Osteocyte (in vitro differentiated cells): ENCODE results near the gene WNT10A. TPM values are rescaled to one million over a fixed set of nuclear protein-coding genes. Genes with fewer than 3 reads are reported as not detected.
A peak's percentile ranks its signal among the peaks of the same experiment; 100 is the strongest.

Experiments
- DNase-seq: peaks from one replicate; pipeline ENCODE4 v3.0.0; 2021; ENCODE audit warnings: mixed read lengths; ENCODE audit not compliant: unreplicated experiment; ENCODE audit errors: extremely low spot score
- H3K27ac Mint-ChIP-seq: one replicate; pipeline ENCODE4 v1.8.0; 2021; ENCODE audit warnings: mild to moderate bottlenecking, mixed read lengths; ENCODE audit not compliant: unreplicated experiment
- H3K27me3 Mint-ChIP-seq: one replicate; pipeline ENCODE4 v1.8.0; 2021; ENCODE audit warnings: mixed read lengths; ENCODE audit not compliant: unreplicated experiment
- H3K36me3 Mint-ChIP-seq: one replicate; pipeline ENCODE4 v1.8.0; 2021; ENCODE audit warnings: mixed read lengths; ENCODE audit not compliant: unreplicated experiment
- H3K4me1 Mint-ChIP-seq: one replicate; pipeline ENCODE4 v1.8.0; 2021; ENCODE audit warnings: mixed read lengths; ENCODE audit not compliant: unreplicated experiment
- H3K4me3 Mint-ChIP-seq: one replicate; pipeline ENCODE4 v1.8.0; 2021; ENCODE audit warnings: mild to moderate bottlenecking, moderate library complexity, mixed read lengths; ENCODE audit not compliant: unreplicated experiment
- H3K9me3 Mint-ChIP-seq: one replicate; pipeline ENCODE4 v1.8.0; 2021; ENCODE audit warnings: mixed read lengths; ENCODE audit not compliant: unreplicated experiment
- CTCF ChIP-seq: fragments of 200-600 bp; sonication (generic); IDR thresholded peaks from 2 replicates; pipeline ENCODE4 v1.5.0; 2021; ENCODE audit warnings: antibody characterized with exemption, mild to moderate bottlenecking, moderate library complexity
- total RNA-seq: library from RNA; stranded (reverse); gene quantifications from 2 replicates; pipeline ENCODE4 v1.2.1, GENCODE V29; 2021

Gene WNT10A
- total RNA-seq, 1 donor from 2014 or later, result not detected

GRCh38 chr2:218902427-218902826 lies 21.8 kb downstream of the WNT10A start:
- Mint-ChIP-seq H3K9me3 (no peaks in the 10 kb centered on the region), H3K4me1 (peaks cover 10% of the 10 kb centered on the region), H3K27ac (no peak overlapping the region)

GRCh38 chr2:218904176-218904575 lies 23.5 kb downstream of the WNT10A start:
- no peak for DNase-seq
- TF ChIP-seq CTCF, result no peak
- Mint-ChIP-seq H3K9me3 (no peaks in the 10 kb centered on the region), H3K27ac (no peak overlapping the region), H3K4me3 (no peak overlapping the region), H3K36me3 (no peaks in the 10 kb centered on the region), H3K27me3 (peaks cover 57% of the 10 kb centered on the region), H3K4me1 (peaks cover 1% of the 10 kb centered on the region)

More at GRCh38 chr2:218902427-218902826, 21.8 kb downstream of the WNT10A start:
- Mint-ChIP-seq H3K4me3 (no peak overlapping the region), H3K27me3 (peaks cover 70% of the 10 kb centered on the region), H3K36me3 (no peaks in the 10 kb centered on the region)
- DNase-seq, result peak; percentile 42
- no peak for TF ChIP-seq CTCF

GRCh38 chr2:218908721-218909619 lies 28.3 kb downstream of the WNT10A start:
- H3K27me3 Mint-ChIP-seq, result peaks cover 40% of the 10 kb centered on the region
- H3K4me1 Mint-ChIP-seq, result peaks cover 8% of the 10 kb centered on the region
- DNase-seq, result peak; percentile 93
- no peaks in the 10 kb centered on the region for H3K36me3 Mint-ChIP-seq
- no peaks in the 10 kb centered on the region for H3K9me3 Mint-ChIP-seq
- H3K27ac Mint-ChIP-seq, result peak overlapping the region; percentile 18
- TF ChIP-seq CTCF, result no peak
- H3K4me3 Mint-ChIP-seq, result peak overlapping the region; percentile 78

- H3K36me3 Mint-ChIP-seq, result no peaks in the 10 kb centered on the region
- no peak overlapping the region for H3K4me3 Mint-ChIP-seq
- peaks cover 8% of the 10 kb centered on the region for H3K4me1 Mint-ChIP-seq
- H3K27ac Mint-ChIP-seq, result no peak overlapping the region
- H3K9me3 Mint-ChIP-seq, result no peaks in the 10 kb centered on the region
- H3K27me3 Mint-ChIP-seq, result peaks cover 41% of the 10 kb centered on the region
- TF ChIP-seq CTCF, result no peak
- DNase-seq, result no peak
Observed at GRCh38 chr2:218910741-218911140, 30.1 kb downstream of the WNT10A start.

- Mint-ChIP-seq H3K4me3 (no peak overlapping the region), H3K9me3 (peaks cover 4% of the 10 kb centered on the region), H3K27me3 (peaks cover 79% of the 10 kb centered on the region), H3K27ac (no peak overlapping the region), H3K36me3 (no peaks in the 10 kb centered on the region), H3K4me1 (no peaks in the 10 kb centered on the region)
- no peak for DNase-seq
- TF ChIP-seq CTCF, result no peak
Observed at GRCh38 chr2:218920504-218920903, 39.9 kb downstream of the WNT10A start.
